GM11168 (cell line): ENCODE results near the gene FBN2.
"Not testable (repeated sequence)": the region's sequence is repeated elsewhere in the genome, so short reads cannot be mapped to it uniquely, and the experiment has no call there.

ENCODE experiments used
- in situ Hi-C: fragments of 300-500 bp; cut with MboI; formaldehyde crosslinking; loops from one replicate; pipeline ENCODE4 v1.12.0; 2022; ENCODE audit warnings: low sequenced_read_pairs; ENCODE audit not compliant: unreplicated experiment

FBN2 gene

GRCh38 chr5:128441165-128441564, 96.9 kb downstream of the FBN2 start:
- in situ Hi-C loops = no loop called here

GRCh38 chr5:128436749-128437188, 101.3 kb downstream of the FBN2 start:
- in situ Hi-C loops = no loop called here

GRCh38 chr5:128435861-128436260, 102.2 kb downstream of the FBN2 start:
- in situ Hi-C loops = no loop called here

GRCh38 chr5:128434993-128435392, 103.1 kb downstream of the FBN2 start:
- in situ Hi-C loops = no loop called here

GRCh38 chr5:128432913-128433440, 105.1 kb downstream of the FBN2 start:
- in situ Hi-C loops = no loop called here

GRCh38 chr5:128427921-128428320, 110.1 kb downstream of the FBN2 start:
- in situ Hi-C loops = no loop called here

- in situ Hi-C loops = no loop called here
These were observed 111.9 kb downstream of the FBN2 start for GRCh38 chr5:128426090-128426534.

GRCh38 chr5:128424646-128425045, 113.4 kb downstream of the FBN2 start:
- in situ Hi-C loops = no loop called here

- in situ Hi-C loops = no loop called here
These were observed 115.4 kb downstream of the FBN2 start for GRCh38 chr5:128422612-128423011.

- in situ Hi-C loops = no loop called here
These were observed 123.6 kb downstream of the FBN2 start for GRCh38 chr5:128414469-128414868.

GRCh38 chr5:128413356-128413755, 124.7 kb downstream of the FBN2 start:
- in situ Hi-C loops = no loop called here

GRCh38 chr5:128412145-128412930, 125.7 kb downstream of the FBN2 start:
- in situ Hi-C loops = no loop called here

GRCh38 chr5:128409166-128409800, 128.8 kb downstream of the FBN2 start:
- in situ Hi-C loops = no loop called here

GRCh38 chr5:128408622-128409021, 129.4 kb downstream of the FBN2 start:
- in situ Hi-C loops = no loop called here

GRCh38 chr5:128407944-128408343, 130.1 kb downstream of the FBN2 start:
- in situ Hi-C loops = no loop called here

- in situ Hi-C loops = no loop called here
These were observed 131.2 kb downstream of the FBN2 start for GRCh38 chr5:128406803-128407202.

- in situ Hi-C loops = no loop called here
These were observed 132.9 kb downstream of the FBN2 start for GRCh38 chr5:128405159-128405558.

- in situ Hi-C loops = no loop called here
These were observed 134.7 kb downstream of the FBN2 start for GRCh38 chr5:128403333-128403732.

- in situ Hi-C loops = no loop called here
These were observed 135.5 kb downstream of the FBN2 start for GRCh38 chr5:128402506-128402905.

- in situ Hi-C loops = not testable (repeated sequence)
These were observed 137.3 kb downstream of the FBN2 start for GRCh38 chr5:128400766-128401165.

- in situ Hi-C loops = no loop called here
These were observed 138.9 kb downstream of the FBN2 start for GRCh38 chr5:128399111-128399510.
